ENCODE data around the gene NR3C2.

The NR3C2 gene

DNA sequence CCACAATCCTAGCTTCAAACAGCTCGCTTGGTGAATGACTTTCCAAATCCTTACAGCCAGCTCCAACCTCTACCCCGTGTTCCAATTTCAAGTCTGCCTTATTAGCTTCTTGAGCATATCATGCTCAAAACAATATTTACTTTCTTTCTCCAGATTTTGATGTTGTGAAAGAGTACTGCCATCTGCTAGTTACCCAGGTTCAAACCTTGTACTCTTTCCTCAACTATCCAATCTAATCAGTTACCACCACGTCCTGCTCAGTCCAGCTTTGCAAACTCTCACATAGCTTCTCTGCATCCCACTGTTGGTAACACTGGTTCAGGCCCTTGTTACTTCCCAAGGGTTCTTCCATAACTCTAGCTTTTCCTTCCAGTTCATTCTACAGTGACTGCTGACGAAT is 179.1 kb downstream of the NR3C2 start:
- DNase-seq: no peak
- Mint-ChIP-seq H3K27ac (no peak overlapping the region), H3K36me3 (ENCODE audit: low read depth) (peaks cover 20% of the 10 kb centered on the region), H3K4me1 (ENCODE audit: low read depth) (peaks cover 20% of the 10 kb centered on the region), H3K9me3 (peaks cover 4% of the 10 kb centered on the region), H3K27me3 (no peaks in the 10 kb centered on the region), H3K4me3 (no peak overlapping the region)

DNA sequence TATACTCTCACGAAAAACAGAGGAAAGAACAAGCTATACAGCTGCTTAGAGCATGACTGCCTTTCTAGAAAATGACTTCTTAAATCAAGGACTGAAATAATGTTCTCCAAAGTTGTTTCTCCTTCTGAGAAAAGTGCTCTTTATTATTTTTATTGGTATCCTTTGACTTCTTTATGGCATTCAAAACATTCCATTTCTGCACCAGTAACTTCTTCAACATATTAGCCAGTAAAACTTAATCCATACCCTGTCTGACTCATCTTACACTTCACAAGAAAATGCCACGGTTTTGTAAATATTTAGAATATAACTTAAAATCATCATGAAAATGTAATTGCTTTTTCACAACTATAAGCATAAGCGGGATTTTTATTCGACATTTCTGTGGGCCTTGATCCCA is 180.4 kb downstream of the NR3C2 start:
- H3K4me1 Mint-ChIP-seq (ENCODE audit: low read depth): peaks cover 24% of the 10 kb centered on the region
- DNase-seq: no peak
- peaks cover 4% of the 10 kb centered on the region for H3K9me3 Mint-ChIP-seq
- no peak overlapping the region for H3K27ac Mint-ChIP-seq
- H3K27me3 Mint-ChIP-seq: no peaks in the 10 kb centered on the region
- no peak overlapping the region for H3K4me3 Mint-ChIP-seq
- H3K36me3 Mint-ChIP-seq (ENCODE audit: low read depth): peaks cover 22% of the 10 kb centered on the region

DNA sequence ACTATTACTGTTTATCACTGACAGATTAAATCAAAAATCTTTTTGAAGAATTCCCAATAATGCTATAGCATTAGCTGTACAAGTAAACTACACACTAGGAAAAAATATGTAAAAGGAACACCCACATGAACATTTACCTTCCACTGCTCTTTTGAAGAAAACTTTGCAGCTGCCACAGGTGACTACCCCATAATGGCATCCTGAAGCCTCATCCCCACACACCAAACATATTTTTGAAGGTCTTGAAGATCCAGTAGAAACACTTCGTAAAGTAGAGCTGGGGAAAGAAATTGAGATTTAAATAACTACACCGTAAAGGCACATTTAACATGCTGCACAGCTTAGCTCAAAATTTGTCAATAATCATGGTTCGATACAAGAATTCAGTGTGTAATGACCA is 182.4 kb downstream of the NR3C2 start:
- Mint-ChIP-seq H3K27ac (no peak overlapping the region), H3K4me3 (no peak overlapping the region), H3K4me1 (ENCODE audit: low read depth) (peaks cover 33% of the 10 kb centered on the region), H3K36me3 (ENCODE audit: low read depth) (peaks cover 22% of the 10 kb centered on the region), H3K27me3 (no peaks in the 10 kb centered on the region), H3K9me3 (peaks cover 4% of the 10 kb centered on the region)
- DNase-seq: no peak

DNA sequence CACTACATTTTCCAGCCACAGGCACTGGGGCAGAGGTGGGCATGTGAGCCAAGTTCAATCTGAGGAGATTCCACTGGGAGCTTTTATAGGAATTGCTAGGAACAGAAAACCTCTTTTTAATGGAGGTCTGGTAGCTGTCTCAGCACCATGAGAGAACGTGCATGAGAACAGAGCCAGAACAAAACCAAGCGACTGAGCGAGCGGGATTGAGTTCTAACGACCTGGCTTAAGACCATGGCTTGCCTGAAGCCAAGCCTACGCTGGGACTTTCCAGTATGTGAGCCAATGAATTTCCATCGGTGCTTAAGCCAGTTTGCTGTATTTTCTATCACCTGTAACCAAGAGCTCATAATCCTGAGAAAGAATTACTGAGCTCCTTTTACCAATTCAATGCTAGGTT is 183.7 kb downstream of the NR3C2 start:
- Mint-ChIP-seq H3K4me3 (no peak overlapping the region), H3K27me3 (no peaks in the 10 kb centered on the region), H3K36me3 (ENCODE audit: low read depth) (peaks cover 22% of the 10 kb centered on the region), H3K9me3 (peaks cover 4% of the 10 kb centered on the region), H3K27ac (no peak overlapping the region), H3K4me1 (ENCODE audit: low read depth) (peaks cover 44% of the 10 kb centered on the region)
- DNase-seq: no peak

DNA sequence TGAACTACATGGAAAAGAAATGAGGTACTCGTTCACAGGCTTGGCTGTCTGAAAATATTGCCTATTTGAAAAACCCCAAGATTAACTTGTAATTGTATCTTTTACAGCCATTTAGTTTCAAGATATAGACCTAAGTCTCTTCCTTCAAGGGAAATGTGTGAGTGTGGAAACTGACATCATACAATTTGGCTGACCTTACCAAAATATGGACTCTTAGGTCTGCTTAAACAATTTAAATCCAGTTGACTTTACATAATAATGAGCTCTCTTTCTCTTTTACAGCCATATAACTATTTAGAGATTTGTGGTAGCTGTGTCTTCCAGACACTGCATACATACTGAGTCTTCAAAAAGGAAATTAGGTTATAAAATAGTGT is 186.9 kb downstream of the NR3C2 start:
- H3K4me3 Mint-ChIP-seq: no peak overlapping the region
- H3K27ac Mint-ChIP-seq: no peak overlapping the region
- H3K9me3 Mint-ChIP-seq: no peaks in the 10 kb centered on the region
- DNase-seq: no peak
- H3K4me1 Mint-ChIP-seq (ENCODE audit: low read depth): peaks cover 54% of the 10 kb centered on the region
- peaks cover 16% of the 10 kb centered on the region for H3K36me3 Mint-ChIP-seq (ENCODE audit: low read depth)
- no peaks in the 10 kb centered on the region for H3K27me3 Mint-ChIP-seq

DNA sequence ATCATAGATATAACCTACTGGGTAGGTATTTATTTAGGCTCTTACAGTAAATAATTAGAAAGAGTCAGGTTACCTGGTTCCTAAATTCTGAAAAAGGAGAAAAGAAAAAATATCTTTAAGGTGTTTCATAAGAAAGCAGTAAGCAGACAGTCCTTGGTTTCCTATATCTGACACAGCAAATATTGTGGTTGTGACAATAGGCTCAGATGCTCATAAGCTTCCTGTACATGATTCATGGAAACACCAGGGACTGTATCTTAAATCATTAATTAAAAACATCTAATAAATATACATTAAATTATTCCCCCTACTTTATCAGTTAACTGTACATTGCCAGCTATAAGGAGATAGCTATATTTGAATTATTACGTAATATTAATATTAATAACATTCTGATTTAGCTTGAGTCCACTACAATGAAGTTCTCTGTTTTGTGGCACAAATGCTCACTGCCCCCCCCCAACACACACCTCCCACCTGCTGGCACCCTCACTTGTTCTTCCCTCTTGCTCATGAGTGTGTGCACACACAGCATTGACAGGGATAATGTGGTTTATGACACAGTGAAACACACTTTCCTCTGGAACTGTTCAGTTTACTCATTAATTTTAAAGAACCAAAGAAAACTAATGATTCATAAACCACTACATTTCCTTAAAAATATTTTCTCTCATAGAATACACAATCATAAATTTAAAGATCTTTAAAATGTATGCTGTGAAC is 187.4 kb downstream of the NR3C2 start:
- no peak for DNase-seq
- no peaks in the 10 kb centered on the region for H3K27me3 Mint-ChIP-seq
- peaks cover 15% of the 10 kb centered on the region for H3K36me3 Mint-ChIP-seq (ENCODE audit: low read depth)
- no peak overlapping the region for H3K27ac Mint-ChIP-seq
- H3K9me3 Mint-ChIP-seq: no peaks in the 10 kb centered on the region
- peaks cover 55% of the 10 kb centered on the region for H3K4me1 Mint-ChIP-seq (ENCODE audit: low read depth)
- H3K4me3 Mint-ChIP-seq: no peak overlapping the region

DNA sequence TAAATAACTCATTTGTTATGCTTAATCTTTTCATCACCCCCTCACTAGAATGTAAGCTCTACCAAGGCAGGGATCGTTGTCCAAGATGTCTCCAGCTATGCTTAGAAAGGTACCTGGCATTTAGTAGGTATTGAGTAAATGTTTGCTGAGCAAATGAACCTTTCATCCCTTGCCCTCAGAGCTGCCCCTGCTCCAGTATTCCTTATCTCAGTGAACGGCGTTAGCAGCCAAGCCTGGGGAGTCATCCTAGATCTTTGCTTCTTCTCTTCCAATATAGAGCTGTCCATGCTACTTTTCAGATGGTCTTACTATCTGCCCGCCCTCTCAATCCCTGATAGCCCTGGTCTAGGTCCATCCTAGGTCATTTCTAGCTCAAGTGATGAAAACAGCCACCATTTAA is 188.4 kb downstream of the NR3C2 start:
- H3K27me3 Mint-ChIP-seq: no peaks in the 10 kb centered on the region
- peaks cover 8% of the 10 kb centered on the region for H3K36me3 Mint-ChIP-seq (ENCODE audit: low read depth)
- no peak overlapping the region for H3K27ac Mint-ChIP-seq
- no peaks in the 10 kb centered on the region for H3K9me3 Mint-ChIP-seq
- no peak overlapping the region for H3K4me3 Mint-ChIP-seq
- DNase-seq: no peak
- H3K4me1 Mint-ChIP-seq (ENCODE audit: low read depth): peaks cover 52% of the 10 kb centered on the region

DNA sequence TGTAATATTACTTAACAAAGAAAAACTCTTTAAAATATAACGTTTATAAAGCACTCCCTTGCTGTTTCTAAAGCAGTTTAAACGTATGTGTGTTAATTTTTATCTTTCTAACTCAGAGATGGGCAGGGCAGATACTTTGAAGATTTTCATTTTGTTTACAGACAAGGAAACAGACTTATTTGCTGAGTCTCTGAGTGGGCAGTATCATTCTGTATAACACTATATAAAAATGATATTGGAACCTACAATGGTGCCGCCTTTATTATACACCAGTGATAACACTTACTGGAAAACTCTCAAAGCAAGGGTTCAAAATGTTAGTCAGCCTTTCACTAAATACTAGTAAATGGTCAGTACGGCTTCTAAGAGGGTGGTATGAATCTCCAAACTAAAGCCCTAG is 193.4 kb downstream of the NR3C2 start:
- H3K27me3 Mint-ChIP-seq: no peaks in the 10 kb centered on the region
- DNase-seq: no peak
- peaks cover 28% of the 10 kb centered on the region for H3K4me1 Mint-ChIP-seq (ENCODE audit: low read depth)
- H3K4me3 Mint-ChIP-seq: no peak overlapping the region
- no peaks in the 10 kb centered on the region for H3K9me3 Mint-ChIP-seq
- H3K36me3 Mint-ChIP-seq (ENCODE audit: low read depth): peaks cover 2% of the 10 kb centered on the region
- H3K27ac Mint-ChIP-seq: no peak overlapping the region

DNA sequence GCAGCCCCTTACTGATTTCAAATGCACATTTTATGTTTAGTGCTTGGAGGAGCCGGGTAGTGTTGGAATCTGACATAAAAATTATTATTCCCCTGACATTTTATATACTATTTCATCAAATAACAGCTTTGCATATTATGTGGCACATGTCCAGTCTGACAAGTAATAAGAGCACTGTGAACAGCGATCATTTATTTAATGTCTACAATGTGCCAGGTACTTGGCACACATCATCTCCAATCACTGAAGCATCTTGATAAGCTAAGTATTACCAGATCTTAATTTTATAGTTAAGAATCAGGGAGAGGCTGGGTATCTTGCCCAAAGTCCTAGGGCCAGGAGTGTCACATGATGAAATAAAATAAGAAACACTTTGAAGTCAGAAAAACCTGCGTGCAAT is 197.2 kb downstream of the NR3C2 start:
- Mint-ChIP-seq H3K27ac (no peak overlapping the region), H3K9me3 (no peaks in the 10 kb centered on the region), H3K36me3 (ENCODE audit: low read depth) (no peaks in the 10 kb centered on the region), H3K4me1 (ENCODE audit: low read depth) (peaks cover 12% of the 10 kb centered on the region), H3K27me3 (no peaks in the 10 kb centered on the region), H3K4me3 (no peak overlapping the region)
- no peak for DNase-seq

DNA sequence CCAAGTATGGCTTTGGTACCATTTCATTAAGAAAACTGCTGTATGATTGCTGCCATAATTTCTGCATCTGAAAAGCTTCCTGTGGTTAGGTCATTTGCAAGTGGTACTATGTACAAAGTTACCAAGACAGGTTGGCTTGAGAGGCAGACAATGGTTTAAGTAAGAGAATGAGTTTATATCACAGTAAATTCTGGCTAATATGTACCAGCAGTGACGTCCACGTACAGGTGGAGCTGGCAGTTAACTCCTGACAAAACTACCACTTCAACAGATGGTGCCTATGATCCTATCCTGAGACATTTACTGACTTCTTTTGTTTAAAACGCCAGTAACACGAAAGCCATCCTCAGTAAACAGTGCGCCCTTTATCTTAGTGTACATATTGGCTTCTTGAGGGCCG is 198.4 kb downstream of the NR3C2 start:
- Mint-ChIP-seq H3K36me3 (ENCODE audit: low read depth) (no peaks in the 10 kb centered on the region), H3K27me3 (no peaks in the 10 kb centered on the region), H3K4me1 (ENCODE audit: low read depth) (peaks cover 17% of the 10 kb centered on the region), H3K9me3 (no peaks in the 10 kb centered on the region), H3K27ac (no peak overlapping the region), H3K4me3 (no peak overlapping the region)
- DNase-seq: no peak

DNA sequence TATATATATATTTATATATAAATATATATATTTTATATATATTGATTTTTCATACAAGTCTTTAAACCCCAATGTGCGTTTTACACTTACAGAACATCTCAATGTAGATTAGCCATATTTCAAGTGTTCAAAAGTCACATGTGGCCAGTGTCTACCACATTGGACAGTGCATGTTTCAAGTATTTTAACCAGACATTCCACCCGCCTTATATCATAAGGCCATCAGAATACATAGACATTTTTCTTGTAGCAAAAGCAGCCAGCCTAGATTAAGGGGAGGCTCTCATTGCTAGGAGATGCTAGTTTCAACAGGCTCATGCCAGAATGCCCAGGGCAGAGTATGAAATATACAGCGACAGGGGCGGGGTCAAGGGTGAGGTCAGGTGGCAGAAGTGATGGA is 202.0 kb downstream of the NR3C2 start:
- Mint-ChIP-seq H3K4me1 (ENCODE audit: low read depth) (peaks cover 14% of the 10 kb centered on the region), H3K9me3 (no peaks in the 10 kb centered on the region), H3K4me3 (no peak overlapping the region), H3K27ac (no peak overlapping the region), H3K27me3 (no peaks in the 10 kb centered on the region), H3K36me3 (ENCODE audit: low read depth) (no peaks in the 10 kb centered on the region)
- no peak for DNase-seq

DNA sequence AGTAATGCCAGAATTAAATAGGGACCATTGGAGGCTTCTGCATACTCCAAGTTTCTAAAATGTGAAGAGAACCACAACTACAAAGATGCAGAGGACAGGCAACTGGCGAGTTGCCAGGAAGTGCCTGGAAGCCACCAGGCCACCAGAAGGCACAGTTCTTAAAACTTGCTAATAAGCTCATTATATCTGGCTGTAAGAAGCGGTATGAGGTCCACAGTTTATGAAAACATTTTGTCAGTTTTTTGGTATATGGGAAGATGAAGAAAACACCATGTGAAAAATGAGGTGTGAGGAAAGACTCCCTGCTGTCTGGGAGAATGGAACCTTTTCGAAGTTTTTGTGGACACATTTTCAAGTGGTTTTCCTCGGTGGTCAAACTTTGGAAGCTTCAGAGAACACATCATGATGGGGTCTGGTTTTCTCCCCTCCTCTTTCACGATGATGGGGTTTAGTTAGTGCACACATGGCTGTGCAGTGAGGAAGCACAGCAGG is 202.7 kb downstream of the NR3C2 start:
- Mint-ChIP-seq H3K9me3 (no peaks in the 10 kb centered on the region), H3K27ac (no peak overlapping the region), H3K4me1 (ENCODE audit: low read depth) (peaks cover 14% of the 10 kb centered on the region), H3K27me3 (no peaks in the 10 kb centered on the region), H3K36me3 (ENCODE audit: low read depth) (no peaks in the 10 kb centered on the region), H3K4me3 (no peak overlapping the region)
- no peak for DNase-seq

DNA sequence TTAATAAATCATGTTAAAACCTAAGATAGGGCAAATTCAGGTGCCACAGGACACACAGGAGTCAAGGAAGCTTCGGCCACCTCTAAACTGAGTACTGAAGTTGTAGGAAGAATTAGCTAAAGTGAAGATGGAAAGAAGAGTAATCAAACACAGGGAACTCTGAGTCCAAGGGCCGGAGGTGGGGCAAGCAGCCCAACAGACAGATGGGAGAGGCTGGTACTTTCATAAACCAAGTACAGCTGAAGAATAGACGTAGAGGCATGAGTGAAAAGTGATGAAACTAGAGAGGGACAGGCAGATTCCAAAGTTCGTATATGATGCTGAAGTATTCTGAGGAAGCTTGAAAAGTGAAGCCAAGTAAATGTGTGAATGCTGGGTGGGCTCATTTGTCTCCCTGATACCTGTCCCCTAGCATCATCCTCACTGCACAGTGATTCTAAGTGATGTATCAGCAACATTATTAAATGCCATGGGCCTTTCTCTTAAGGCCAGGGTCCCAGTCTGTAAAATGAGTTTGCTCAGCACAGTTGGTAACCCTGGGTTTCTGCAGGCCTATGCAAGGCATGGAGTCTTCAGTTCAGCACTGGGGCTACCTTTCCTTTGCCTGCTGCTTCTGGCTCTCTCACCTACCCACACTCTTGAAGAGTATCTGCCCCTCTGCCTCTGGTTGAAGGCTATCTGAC is 203.3 kb downstream of the NR3C2 start:
- no peak for DNase-seq
- Mint-ChIP-seq H3K4me1 (ENCODE audit: low read depth) (peaks cover 14% of the 10 kb centered on the region), H3K9me3 (no peaks in the 10 kb centered on the region), H3K4me3 (no peak overlapping the region), H3K27me3 (no peaks in the 10 kb centered on the region), H3K36me3 (ENCODE audit: low read depth) (peaks cover 2% of the 10 kb centered on the region), H3K27ac (no peak overlapping the region)

DNA sequence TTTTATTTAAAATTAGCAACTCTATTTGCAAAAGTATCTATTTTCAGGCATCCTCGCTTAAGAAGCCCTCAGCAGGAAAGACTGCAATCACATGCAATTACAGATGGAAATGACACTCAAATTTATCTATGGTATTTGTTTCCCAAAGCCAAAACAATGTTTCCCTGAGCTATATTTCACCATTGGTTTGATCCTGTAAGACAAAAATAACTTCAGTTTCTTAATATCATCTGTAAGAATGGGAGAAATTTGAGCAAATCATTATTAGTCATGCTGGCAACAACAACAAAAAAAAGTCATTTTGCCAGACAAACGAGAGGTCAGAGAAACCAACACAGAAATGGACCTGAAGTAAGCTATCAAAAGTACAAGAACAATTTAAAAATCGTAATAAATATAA is 204.1 kb downstream of the NR3C2 start:
- Mint-ChIP-seq H3K4me1 (ENCODE audit: low read depth) (peaks cover 14% of the 10 kb centered on the region), H3K4me3 (no peak overlapping the region), H3K27me3 (no peaks in the 10 kb centered on the region), H3K36me3 (ENCODE audit: low read depth) (peaks cover 3% of the 10 kb centered on the region), H3K27ac (no peak overlapping the region), H3K9me3 (no peaks in the 10 kb centered on the region)
- no peak for DNase-seq

DNA sequence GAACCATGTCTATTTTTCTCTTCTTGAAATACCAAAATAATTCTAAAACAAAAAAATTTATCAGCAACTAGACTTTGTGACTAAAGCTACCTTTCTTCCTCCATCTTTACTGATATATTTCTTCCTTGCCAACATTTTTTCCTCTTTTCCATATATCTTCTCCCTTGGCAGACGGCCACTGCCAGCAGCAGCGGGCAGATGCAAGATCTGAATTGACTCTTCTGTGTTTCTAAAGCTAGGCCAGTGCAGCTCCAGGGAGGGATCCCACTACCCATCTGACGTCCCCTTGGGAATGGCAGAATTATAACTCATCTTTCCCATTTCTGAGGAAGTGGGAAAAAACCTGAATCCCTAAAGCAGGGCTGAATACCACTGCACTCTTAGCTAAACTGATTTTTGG is 206.4 kb downstream of the NR3C2 start:
- no peak for DNase-seq
- Mint-ChIP-seq H3K27ac (no peak overlapping the region), H3K9me3 (no peaks in the 10 kb centered on the region), H3K27me3 (no peaks in the 10 kb centered on the region), H3K4me1 (ENCODE audit: low read depth) (peaks cover 14% of the 10 kb centered on the region), H3K4me3 (no peak overlapping the region), H3K36me3 (ENCODE audit: low read depth) (peaks cover 5% of the 10 kb centered on the region)
